Chondrocyte (in vitro differentiated cells): ENCODE data around the gene TP53I11. TPM values are rescaled to one million over a fixed set of nuclear protein-coding genes. Genes with fewer than 3 reads are reported as not detected.

Experiments used
- DNase-seq: peaks from one replicate; pipeline ENCODE4 v3.0.0; 2021; ENCODE audit warnings: mixed read lengths, low spot score
- H3K27ac Mint-ChIP-seq: one replicate; pipeline ENCODE4 v1.8.0; 2021; ENCODE audit warnings: mild to moderate bottlenecking, moderate library complexity, mixed read lengths; ENCODE audit not compliant: unreplicated experiment
- H3K27me3 Mint-ChIP-seq: 2 replicates; pipeline ENCODE4 v1.8.0; 2021; ENCODE audit warnings: low read depth, mixed read lengths
- H3K36me3 Mint-ChIP-seq: 2 replicates; pipeline ENCODE4 v1.8.0; 2021; ENCODE audit warnings: low read depth, mixed read lengths
- H3K4me1 Mint-ChIP-seq: 2 replicates; pipeline ENCODE4 v1.8.0; 2021; ENCODE audit warnings: low read depth, mild to moderate bottlenecking, mixed read lengths
- H3K4me3 Mint-ChIP-seq: one replicate; pipeline ENCODE4 v1.8.0; 2021; ENCODE audit warnings: mild to moderate bottlenecking, moderate library complexity, mixed read lengths; ENCODE audit not compliant: unreplicated experiment
- H3K9me3 Mint-ChIP-seq: 2 replicates; pipeline ENCODE4 v1.8.0; 2021; ENCODE audit warnings: low read depth, mixed read lengths
- total RNA-seq: library from RNA; stranded (reverse); gene quantifications from 3 replicates; pipeline ENCODE4 v1.2.1, GENCODE V29; 2021
- TF ChIP-seq, protein P1 (sequence below): fragments of 200-600 bp; sonication (generic); IDR thresholded peaks from 2 replicates; pipeline ENCODE4 v1.5.0; 2021; ENCODE audit warnings: antibody characterized with exemption, mild to moderate bottlenecking, moderate library complexity

TP53I11 gene
- total RNA-seq, 1 donor from 2014 or later, result 97.5 TPM

- no peak for DNase-seq
- H3K4me1 Mint-ChIP-seq, result no peaks in the 10 kb centered on the region
- H3K9me3 Mint-ChIP-seq, result no peaks in the 10 kb centered on the region
- H3K36me3 Mint-ChIP-seq, result no peaks in the 10 kb centered on the region
- H3K27ac Mint-ChIP-seq, result no peak overlapping the region
- H3K4me3 Mint-ChIP-seq, result no peak overlapping the region
- peaks cover 4% of the 10 kb centered on the region for H3K27me3 Mint-ChIP-seq
- TF ChIP-seq, protein P1, sequence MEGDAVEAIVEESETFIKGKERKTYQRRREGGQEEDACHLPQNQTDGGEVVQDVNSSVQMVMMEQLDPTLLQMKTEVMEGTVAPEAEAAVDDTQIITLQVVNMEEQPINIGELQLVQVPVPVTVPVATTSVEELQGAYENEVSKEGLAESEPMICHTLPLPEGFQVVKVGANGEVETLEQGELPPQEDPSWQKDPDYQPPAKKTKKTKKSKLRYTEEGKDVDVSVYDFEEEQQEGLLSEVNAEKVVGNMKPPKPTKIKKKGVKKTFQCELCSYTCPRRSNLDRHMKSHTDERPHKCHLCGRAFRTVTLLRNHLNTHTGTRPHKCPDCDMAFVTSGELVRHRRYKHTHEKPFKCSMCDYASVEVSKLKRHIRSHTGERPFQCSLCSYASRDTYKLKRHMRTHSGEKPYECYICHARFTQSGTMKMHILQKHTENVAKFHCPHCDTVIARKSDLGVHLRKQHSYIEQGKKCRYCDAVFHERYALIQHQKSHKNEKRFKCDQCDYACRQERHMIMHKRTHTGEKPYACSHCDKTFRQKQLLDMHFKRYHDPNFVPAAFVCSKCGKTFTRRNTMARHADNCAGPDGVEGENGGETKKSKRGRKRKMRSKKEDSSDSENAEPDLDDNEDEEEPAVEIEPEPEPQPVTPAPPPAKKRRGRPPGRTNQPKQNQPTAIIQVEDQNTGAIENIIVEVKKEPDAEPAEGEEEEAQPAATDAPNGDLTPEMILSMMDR, result no peak
Measured at GRCh38 chr11:44968510-44968909, 17.8 kb upstream of the TP53I11 start.

GRCh38 chr11:44967930-44968496 is 17.3 kb upstream of the TP53I11 start:
- Mint-ChIP-seq H3K9me3 (no peaks in the 10 kb centered on the region), H3K4me3 (no peak overlapping the region), H3K27ac (no peak overlapping the region), H3K36me3 (no peaks in the 10 kb centered on the region), H3K4me1 (no peaks in the 10 kb centered on the region), H3K27me3 (peaks cover 4% of the 10 kb centered on the region)
- no peak for DNase-seq
- TF ChIP-seq, protein P1, result no peak

DNA sequence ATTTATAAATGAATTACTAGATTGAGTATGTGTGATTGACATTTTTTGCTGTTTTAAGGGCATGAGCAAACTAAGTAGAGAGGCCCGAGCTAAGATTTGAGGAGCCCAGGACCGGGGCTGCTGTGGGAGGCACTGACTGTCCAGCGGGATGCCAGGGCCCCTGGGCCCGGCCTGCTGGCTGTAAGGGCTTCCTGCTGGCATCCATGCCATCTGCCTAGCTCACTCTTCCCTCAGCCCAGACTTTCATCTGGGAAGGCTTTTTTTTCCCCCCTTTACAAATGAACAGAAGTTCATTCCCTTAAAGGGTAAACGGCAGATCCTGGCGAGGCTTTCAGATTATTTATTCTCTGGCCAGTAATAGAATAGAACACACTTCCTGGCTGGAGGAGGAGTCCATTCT is 16.0 kb upstream of the TP53I11 start:
- H3K9me3 Mint-ChIP-seq, result no peaks in the 10 kb centered on the region
- DNase-seq, result no peak
- no peak overlapping the region for H3K27ac Mint-ChIP-seq
- no peaks in the 10 kb centered on the region for H3K36me3 Mint-ChIP-seq
- H3K27me3 Mint-ChIP-seq, result no peaks in the 10 kb centered on the region
- H3K4me1 Mint-ChIP-seq, result no peaks in the 10 kb centered on the region
- H3K4me3 Mint-ChIP-seq, result no peak overlapping the region
- TF ChIP-seq, protein P1, result no peak

DNA sequence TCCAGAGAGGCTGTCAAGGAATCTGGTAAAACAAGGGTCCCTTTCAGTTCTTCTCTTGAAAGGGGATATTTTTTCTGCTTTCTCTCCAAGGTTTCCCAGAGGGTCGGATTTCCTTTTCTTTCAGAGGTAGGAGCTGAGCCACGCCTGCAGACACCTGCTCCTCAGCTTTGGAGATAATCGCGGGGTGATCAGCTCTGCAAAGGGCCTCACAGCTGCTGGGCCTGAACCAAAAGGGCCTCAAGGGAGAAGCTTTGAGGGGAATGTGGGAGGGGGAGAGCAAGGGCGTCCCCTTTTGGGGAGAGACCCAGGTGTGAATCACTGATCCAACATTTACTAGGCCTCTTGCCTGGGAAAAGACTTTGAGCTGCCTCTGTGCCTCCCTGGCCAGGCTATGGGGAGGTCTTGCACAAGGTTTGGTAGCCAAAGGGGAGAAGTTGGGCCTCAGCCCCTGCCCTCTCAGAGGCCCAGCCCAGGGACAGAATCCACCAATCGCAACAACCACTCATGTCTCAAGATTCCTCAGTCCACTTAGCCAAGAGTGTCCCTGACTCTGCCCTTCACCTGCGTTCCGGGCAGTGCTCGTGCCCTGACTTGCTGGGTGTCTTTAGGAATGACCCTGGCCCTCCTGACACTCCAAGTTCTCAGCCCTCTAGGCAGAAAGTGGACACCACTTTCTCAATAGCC is 14.0 kb upstream of the TP53I11 start:
- H3K4me1 Mint-ChIP-seq, result no peaks in the 10 kb centered on the region
- no peaks in the 10 kb centered on the region for H3K9me3 Mint-ChIP-seq
- no peaks in the 10 kb centered on the region for H3K36me3 Mint-ChIP-seq
- H3K27ac Mint-ChIP-seq, result no peak overlapping the region
- no peak for DNase-seq
- no peak overlapping the region for H3K4me3 Mint-ChIP-seq
- H3K27me3 Mint-ChIP-seq, result no peaks in the 10 kb centered on the region
- TF ChIP-seq, protein P1, result no peak

DNA sequence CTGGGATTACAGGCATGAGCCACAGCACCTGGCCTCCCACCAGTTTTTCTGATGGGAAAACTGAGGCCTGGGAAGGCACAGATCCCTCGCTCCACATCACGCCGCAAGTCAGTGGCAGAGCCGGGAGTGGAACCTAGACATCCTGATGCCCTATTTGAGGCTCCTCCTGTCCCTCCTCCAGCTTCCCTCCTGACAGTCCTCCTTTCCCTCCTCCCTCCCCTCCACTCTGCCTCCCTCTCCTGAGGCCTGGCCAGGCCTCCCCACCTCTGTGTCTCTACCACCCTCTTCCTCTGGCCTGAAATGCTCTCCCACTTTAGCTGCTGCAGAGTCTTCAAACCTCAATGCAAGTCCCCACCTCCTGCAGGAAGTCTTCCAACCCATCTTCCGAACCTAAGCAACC is 13.3 kb upstream of the TP53I11 start:
- Mint-ChIP-seq H3K4me3 (no peak overlapping the region), H3K36me3 (no peaks in the 10 kb centered on the region), H3K27me3 (no peaks in the 10 kb centered on the region), H3K27ac (no peak overlapping the region), H3K9me3 (no peaks in the 10 kb centered on the region), H3K4me1 (no peaks in the 10 kb centered on the region)
- DNase-seq, result no peak
- TF ChIP-seq, protein P1, result no peak
